ENCODE measurements around the gene NDE1.

DNA sequence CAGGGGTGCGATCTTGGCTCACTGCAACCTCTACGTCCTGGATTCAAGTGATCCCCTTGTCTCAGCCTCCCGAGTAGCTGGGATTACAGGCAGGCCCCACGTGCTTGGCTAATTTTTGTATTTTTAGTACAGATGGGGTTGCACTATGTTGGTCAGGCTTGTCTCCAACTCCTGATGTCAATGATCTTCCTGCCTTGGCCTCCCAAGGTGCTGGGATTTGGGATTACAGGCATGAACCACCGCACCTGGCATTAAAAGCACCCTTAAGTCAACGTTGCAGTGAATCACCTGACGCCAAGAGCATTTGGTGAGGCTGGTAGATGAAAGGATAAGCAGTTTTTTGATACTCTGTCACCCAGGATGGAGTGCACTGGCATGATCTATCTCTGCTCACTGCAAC lies 59.0 kb downstream of the NDE1 start:
- no peak for TF ChIP-seq EZH2 (IDR thresholded peaks at IDR 0.05; ENCODE audit: insufficient read depth, low read length)
- TF ChIP-seq, protein P1, sequence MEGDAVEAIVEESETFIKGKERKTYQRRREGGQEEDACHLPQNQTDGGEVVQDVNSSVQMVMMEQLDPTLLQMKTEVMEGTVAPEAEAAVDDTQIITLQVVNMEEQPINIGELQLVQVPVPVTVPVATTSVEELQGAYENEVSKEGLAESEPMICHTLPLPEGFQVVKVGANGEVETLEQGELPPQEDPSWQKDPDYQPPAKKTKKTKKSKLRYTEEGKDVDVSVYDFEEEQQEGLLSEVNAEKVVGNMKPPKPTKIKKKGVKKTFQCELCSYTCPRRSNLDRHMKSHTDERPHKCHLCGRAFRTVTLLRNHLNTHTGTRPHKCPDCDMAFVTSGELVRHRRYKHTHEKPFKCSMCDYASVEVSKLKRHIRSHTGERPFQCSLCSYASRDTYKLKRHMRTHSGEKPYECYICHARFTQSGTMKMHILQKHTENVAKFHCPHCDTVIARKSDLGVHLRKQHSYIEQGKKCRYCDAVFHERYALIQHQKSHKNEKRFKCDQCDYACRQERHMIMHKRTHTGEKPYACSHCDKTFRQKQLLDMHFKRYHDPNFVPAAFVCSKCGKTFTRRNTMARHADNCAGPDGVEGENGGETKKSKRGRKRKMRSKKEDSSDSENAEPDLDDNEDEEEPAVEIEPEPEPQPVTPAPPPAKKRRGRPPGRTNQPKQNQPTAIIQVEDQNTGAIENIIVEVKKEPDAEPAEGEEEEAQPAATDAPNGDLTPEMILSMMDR (IDR thresholded peaks at IDR 0.05; ENCODE audit: insufficient read depth, low read depth, low read length), result no peak
